ENCODE data around the gene TRPC6. TPM values are rescaled to one million over a fixed set of nuclear protein-coding genes. Genes with fewer than 3 reads are reported as not detected.

The TRPC6 gene
- total RNA-seq: not detected

DNA sequence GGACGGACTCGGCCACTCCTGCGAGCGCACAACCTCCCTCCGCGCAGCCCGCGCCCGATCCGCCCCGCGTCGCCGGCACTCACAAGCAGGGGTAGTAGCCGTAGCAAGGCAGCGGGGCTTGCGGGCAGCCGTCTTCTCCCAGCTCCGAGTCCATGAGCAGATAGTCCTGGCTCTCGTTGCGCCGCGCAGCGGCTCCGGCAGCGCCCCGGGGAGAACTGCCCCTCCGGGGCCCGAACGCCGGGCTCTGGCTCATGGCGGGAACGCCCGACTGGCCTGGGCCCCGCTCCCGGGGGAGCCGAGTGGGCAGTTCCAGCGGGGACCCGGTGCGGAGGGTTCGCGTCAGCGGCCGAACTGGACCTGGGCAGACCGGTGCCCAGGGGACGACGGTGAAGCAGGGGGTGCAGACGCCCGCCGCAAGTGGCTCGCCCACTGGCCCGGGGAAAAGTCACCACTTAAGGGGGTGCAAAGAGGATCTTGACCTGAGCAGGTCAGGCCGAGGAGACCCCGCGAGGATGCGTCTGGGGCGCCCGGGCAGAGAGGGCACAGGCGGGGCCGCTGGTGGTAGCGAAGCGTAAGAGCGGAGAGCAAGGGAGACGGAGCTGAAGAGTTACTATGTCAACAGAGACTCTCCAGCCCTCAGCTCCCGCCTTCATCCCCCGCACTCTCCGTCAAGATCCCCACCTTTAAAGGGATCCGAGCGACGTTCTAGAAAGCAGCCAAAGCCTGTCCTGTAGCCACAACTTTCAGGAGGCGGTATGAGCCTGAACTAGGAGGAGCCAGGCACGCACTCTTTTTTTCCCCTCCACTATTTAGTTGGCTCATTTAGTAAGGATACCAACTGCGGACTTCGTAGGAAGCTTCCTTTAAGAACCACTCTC lies at the start of gene TRPC6:
TSS of gene TRPC6 (minus strand) at position 757 of the 878 bp plus-strand sequence. CDS start at position 253, 504 bp downstream.
- H3K9me3 Mint-ChIP-seq: peaks cover 4% of the 10 kb centered on the region
- ChIA-PET CTCF (no interaction called here), POLR2A (no interaction called here)
- H3K4me1 Mint-ChIP-seq (ENCODE audit: low read depth): no peaks in the 10 kb centered on the region
- no peak for DNase-seq
- H3K27ac Mint-ChIP-seq: no peak within 1 kb of the TSS
- no peak within 1 kb of the TSS for H3K4me3 Mint-ChIP-seq
- intact Hi-C loops (cut with micrococcal nuclease): no loop called here
- H3K36me3 Mint-ChIP-seq: no peaks in the 10 kb centered on the region
- peaks cover 7% of the 10 kb centered on the region for H3K27me3 Mint-ChIP-seq

DNA sequence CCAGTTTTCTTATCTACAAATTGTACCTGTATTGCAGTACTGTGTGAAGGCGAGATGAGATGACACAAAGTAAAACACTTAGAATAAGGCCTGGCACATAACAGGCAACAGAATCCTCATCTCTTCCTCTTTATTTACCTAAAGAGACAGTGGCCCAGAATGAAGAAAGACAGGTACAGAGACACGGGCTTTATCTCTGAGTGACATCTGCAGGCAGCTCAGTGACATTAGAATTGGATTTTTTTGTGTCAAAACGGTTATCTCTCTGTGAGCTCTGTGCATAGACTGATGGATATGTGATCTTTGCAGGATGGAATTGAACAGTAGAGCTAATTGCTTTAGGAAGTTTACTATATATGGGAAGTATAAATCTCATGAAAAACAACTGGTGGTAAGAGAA lies 36.2 kb upstream of the TRPC6 start:
- intact Hi-C loops (cut with micrococcal nuclease): no loop called here
- no peak overlapping the region for H3K4me3 Mint-ChIP-seq

DNA sequence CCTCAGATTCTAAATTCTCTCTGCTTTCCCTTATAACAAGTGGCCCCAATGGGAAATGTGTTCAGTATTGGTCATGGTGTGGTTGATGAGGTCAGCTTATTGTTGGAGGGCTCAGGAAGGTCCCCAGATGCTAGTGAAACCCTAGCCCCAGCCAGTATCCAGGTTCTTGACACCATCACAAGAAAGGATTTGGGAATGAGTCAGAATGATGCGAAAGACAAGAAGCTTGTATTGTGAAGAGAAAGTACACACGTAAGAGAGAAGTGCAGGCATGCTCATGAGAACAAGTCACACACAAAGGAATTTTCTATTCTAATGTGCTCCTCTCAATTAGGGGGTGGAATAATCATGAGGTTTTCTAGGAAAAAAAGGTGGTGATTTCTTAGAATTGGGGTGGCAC lies 34.9 kb upstream of the TRPC6 start:
- CTCF ChIA-PET: no interaction called here
- intact Hi-C loops (cut with micrococcal nuclease): no loop called here
- Mint-ChIP-seq H3K27me3 (no peaks in the 10 kb centered on the region), H3K4me1 (ENCODE audit: low read depth) (no peaks in the 10 kb centered on the region), H3K36me3 (no peaks in the 10 kb centered on the region), H3K27ac (no peak overlapping the region), H3K4me3 (no peak overlapping the region), H3K9me3 (no peaks in the 10 kb centered on the region)
- POLR2A ChIA-PET: no interaction called here
- DNase-seq: no peak

More for the DNA sequence above, 36.2 kb upstream of the TRPC6 start:
- Mint-ChIP-seq H3K4me1 (ENCODE audit: low read depth) (no peaks in the 10 kb centered on the region), H3K36me3 (no peaks in the 10 kb centered on the region), H3K27me3 (no peaks in the 10 kb centered on the region), H3K9me3 (no peaks in the 10 kb centered on the region), H3K27ac (no peak overlapping the region)
- CTCF ChIA-PET: interaction anchor here (0.6 kb wide), 1 partner anchor 227 kb away, joined by 3 read pairs; no protein-coding TSS in a partner anchor
- POLR2A ChIA-PET: no interaction called here
- DNase-seq: no peak

DNA sequence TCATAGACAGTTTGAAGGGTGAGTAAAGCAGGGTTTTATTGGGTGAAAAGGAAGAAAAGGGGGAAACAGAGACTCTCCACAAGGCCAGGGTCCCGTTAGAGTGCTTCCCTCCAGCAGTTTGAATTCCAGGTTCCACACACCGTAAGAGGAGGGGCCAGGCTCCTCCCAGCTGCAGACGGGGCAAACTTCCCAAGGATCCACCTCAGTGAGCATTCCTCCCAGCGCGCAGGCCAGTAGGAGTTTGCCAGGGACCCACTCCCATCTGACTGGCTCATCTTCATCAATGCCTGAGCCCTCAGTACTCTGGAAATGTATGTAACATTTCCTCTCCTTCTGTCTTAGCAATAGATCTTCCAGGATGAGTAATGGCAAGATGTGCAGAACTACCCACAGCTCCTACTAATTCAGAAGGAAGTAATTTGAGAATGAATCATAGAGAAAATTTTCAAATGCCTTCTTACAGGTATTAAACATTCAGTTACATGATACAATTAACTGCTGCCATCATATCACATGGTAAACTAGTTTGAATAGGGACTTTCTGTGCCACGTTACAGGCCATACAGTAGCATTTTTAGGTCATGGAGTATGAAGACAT lies 34.0 kb upstream of the TRPC6 start:
- Mint-ChIP-seq H3K27ac (no peak overlapping the region), H3K36me3 (no peaks in the 10 kb centered on the region), H3K9me3 (no peaks in the 10 kb centered on the region), H3K4me1 (ENCODE audit: low read depth) (no peaks in the 10 kb centered on the region), H3K4me3 (no peak overlapping the region), H3K27me3 (no peaks in the 10 kb centered on the region)
- CTCF ChIA-PET: interaction anchor here (0.7 kb wide), 1 partner anchor 234 kb away, joined by 3 read pairs; no protein-coding TSS in a partner anchor
- no peak for DNase-seq
- intact Hi-C loops (cut with micrococcal nuclease): no loop called here
- POLR2A ChIA-PET: no interaction called here

DNA sequence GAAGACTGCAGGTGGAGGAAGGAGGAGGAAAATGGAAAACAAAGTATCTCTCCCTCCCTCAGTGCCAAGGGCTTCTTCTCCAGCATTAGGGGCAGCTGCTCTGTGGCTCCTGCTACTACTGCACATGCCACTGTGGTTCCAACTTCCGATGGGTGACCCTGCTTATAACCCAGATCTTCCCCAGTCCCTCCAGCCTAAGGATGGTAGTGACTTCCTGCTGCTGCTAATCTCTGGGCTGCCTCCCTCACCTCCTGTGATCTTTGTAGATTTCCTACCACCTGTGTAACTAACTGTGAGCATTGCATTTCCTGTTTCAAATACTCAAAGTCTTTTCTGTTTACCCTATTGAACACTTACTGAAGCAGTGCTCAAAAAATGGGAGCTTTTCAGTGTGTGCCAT lies 28.7 kb upstream of the TRPC6 start:
- no peak for DNase-seq
- Mint-ChIP-seq H3K27me3 (no peaks in the 10 kb centered on the region), H3K36me3 (no peaks in the 10 kb centered on the region), H3K4me3 (no peak overlapping the region), H3K9me3 (no peaks in the 10 kb centered on the region), H3K27ac (no peak overlapping the region), H3K4me1 (ENCODE audit: low read depth) (no peaks in the 10 kb centered on the region)
- POLR2A ChIA-PET: no interaction called here
- CTCF ChIA-PET: no interaction called here
- intact Hi-C loops (cut with micrococcal nuclease): no loop called here

DNA sequence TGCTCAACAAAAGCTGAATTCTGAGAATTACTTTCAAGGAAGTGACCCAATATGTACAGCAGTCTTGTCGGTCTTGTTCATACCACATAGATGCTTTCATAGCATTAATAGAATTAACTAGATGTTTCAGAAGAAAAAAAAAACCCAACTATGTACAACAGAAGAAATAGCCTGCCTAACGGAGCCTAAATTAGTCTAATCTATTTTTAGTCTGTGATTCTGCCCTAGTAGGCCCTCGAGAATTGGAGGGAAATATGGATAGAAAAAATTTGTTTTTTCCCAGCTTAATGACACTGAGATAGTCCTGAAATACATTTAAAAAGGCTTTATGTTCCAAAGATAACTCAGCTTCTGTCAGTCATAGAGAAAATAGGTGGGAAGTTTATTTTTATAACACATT lies 17.1 kb upstream of the TRPC6 start:
- no peak overlapping the region for H3K4me3 Mint-ChIP-seq
- H3K27ac Mint-ChIP-seq: no peak overlapping the region
- ChIA-PET POLR2A (no interaction called here), CTCF (no interaction called here)
- H3K4me1 Mint-ChIP-seq (ENCODE audit: low read depth): no peaks in the 10 kb centered on the region
- H3K27me3 Mint-ChIP-seq: no peaks in the 10 kb centered on the region
- no peaks in the 10 kb centered on the region for H3K36me3 Mint-ChIP-seq
- intact Hi-C loops (cut with micrococcal nuclease): no loop called here
- no peaks in the 10 kb centered on the region for H3K9me3 Mint-ChIP-seq
- no peak for DNase-seq

DNA sequence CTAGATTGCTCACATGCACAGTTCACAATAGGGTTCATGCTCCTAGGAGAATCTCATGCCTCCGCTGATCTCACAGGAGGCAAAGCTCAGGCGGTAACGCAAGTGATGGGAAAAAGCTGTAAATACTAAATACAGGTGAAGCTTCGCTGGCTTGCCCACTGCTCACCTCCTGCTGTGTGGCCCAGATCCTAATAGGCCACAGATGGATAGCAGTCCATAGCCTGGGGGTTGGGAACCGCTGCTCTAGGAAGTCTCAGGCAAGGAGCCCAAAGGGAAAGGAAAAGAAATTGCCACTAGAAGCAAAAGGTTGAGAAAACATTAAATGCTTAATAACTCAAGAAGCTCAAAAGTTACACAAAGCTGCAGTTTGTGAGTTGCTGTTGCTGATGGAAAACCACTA lies 3.2 kb upstream of the TRPC6 start:
- Mint-ChIP-seq H3K9me3 (no peaks in the 10 kb centered on the region), H3K36me3 (no peaks in the 10 kb centered on the region), H3K27ac (no peak overlapping the region), H3K27me3 (peaks cover 7% of the 10 kb centered on the region), H3K4me1 (ENCODE audit: low read depth) (no peaks in the 10 kb centered on the region), H3K4me3 (no peak overlapping the region)
- intact Hi-C loops (cut with micrococcal nuclease): no loop called here
- CTCF ChIA-PET: no interaction called here
- POLR2A ChIA-PET: no interaction called here
- DNase-seq: no peak

DNA sequence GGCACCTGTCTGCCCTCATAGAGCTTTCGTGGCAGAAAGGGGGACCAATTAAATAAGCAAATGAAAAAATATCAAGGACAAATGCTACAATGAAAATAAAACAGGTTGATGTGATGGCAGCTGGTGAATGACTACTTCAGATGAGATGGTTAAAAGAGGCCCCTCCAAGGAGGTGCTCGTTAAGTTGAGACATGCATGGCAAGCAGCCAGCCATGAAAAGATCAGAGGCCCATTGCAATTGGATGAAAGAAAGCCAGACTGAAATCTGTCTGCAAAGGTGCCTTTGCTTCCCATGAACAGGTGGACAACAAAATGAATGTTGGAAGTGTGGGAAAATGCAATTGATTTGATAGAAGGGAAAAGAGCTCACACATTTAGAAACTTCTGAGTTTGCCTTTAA lies 848 bp upstream of the TRPC6 start:
- Mint-ChIP-seq H3K27me3 (peaks cover 7% of the 10 kb centered on the region), H3K36me3 (no peaks in the 10 kb centered on the region), H3K9me3 (peaks cover 3% of the 10 kb centered on the region), H3K4me1 (ENCODE audit: low read depth) (no peaks in the 10 kb centered on the region), H3K27ac (no peak overlapping the region), H3K4me3 (no peak overlapping the region)
- ChIA-PET POLR2A (no interaction called here), CTCF (no interaction called here)
- intact Hi-C loops (cut with micrococcal nuclease): no loop called here
- DNase-seq: no peak

DNA sequence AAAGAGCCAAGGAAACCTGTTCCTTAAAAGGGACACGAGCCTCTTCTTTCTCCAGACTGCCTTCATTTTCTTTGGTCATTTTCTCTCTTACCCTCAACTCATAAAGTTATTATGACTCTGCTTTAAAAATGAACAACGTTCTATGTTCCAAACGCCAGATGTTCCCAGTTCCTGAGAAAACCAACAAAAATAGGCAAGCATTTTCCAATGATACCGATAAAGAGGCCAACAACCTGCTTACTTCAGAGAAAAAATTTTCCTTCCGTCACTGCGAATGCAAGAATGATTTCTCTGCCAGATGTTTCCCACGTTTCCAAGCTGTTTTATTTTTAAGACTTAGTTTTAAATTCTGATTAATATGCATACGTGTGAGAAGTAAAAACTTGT lies 315 bp upstream of the TRPC6 start:
- DNase-seq: no peak
- intact Hi-C loops (cut with micrococcal nuclease): no loop called here
- POLR2A ChIA-PET: no interaction called here
- Mint-ChIP-seq H3K27ac (no peak overlapping the region), H3K9me3 (peaks cover 4% of the 10 kb centered on the region), H3K36me3 (no peaks in the 10 kb centered on the region), H3K4me3 (no peak overlapping the region), H3K4me1 (ENCODE audit: low read depth) (no peaks in the 10 kb centered on the region), H3K27me3 (peaks cover 7% of the 10 kb centered on the region)
- CTCF ChIA-PET: no interaction called here

DNA sequence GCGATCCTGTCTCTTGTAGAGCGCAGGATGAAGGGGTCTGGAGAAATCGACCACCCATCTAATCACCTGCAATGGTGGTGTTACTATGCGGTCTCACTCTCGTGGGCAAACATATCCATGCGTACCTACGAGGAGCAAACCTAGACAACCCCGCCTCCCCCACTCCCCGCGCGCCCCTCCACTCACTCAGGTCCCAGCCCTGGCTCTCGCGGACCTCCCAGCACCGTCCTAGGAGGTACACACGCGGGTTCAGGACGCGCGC lies 887 bp downstream of the TRPC6 start:
- intact Hi-C loops (cut with micrococcal nuclease): no loop called here
- H3K4me3 Mint-ChIP-seq: no peak overlapping the region
- no peaks in the 10 kb centered on the region for H3K36me3 Mint-ChIP-seq
- peaks cover 4% of the 10 kb centered on the region for H3K9me3 Mint-ChIP-seq
- no peak for DNase-seq
- ChIA-PET POLR2A (no interaction called here), CTCF (no interaction called here)
- H3K27ac Mint-ChIP-seq: no peak overlapping the region
- peaks cover 7% of the 10 kb centered on the region for H3K27me3 Mint-ChIP-seq
- H3K4me1 Mint-ChIP-seq (ENCODE audit: low read depth): no peaks in the 10 kb centered on the region

DNA sequence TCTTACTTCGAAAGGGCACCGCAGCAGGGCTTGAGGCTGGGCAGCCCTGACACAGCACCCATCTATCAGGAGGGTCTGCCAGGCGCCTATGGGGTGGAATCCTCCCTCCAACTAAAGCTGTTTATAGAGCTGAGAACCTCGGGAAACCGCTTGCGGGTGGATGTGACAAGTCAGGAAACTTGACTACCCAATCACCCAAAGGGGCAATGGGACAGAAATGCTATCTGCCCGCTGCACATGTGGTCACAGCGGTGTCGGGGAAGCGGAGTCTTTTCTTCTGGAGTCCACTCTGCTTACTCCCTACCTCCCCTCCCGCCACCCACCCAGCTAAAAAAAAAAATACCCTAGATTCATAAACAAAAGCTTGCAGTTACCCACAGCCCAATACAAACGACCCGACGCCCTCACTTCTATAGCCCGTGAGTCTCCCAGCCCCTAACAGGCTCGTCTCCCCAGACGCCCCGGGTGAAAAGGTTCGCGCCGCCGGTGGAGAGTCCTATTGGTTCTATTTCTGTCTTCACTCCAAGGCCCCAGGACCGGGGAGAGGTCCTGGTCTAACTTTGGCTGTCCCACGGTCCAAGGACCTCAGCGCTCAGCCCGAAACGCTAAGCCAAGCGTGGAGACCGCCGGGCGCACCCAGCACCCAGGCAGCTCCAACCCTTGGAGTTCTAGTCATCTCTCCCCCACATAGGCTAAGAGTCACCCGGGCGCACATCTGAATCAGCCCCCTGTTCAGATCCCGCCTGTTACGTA lies 1.4 kb downstream of the TRPC6 start:
- no peak overlapping the region for H3K4me3 Mint-ChIP-seq
- no peak overlapping the region for H3K27ac Mint-ChIP-seq
- peaks cover 4% of the 10 kb centered on the region for H3K9me3 Mint-ChIP-seq
- no peaks in the 10 kb centered on the region for H3K4me1 Mint-ChIP-seq (ENCODE audit: low read depth)
- H3K36me3 Mint-ChIP-seq: no peaks in the 10 kb centered on the region
- no peak for DNase-seq
- peaks cover 7% of the 10 kb centered on the region for H3K27me3 Mint-ChIP-seq
- intact Hi-C loops (cut with micrococcal nuclease): no loop called here
- ChIA-PET CTCF (no interaction called here), POLR2A (no interaction called here)

DNA sequence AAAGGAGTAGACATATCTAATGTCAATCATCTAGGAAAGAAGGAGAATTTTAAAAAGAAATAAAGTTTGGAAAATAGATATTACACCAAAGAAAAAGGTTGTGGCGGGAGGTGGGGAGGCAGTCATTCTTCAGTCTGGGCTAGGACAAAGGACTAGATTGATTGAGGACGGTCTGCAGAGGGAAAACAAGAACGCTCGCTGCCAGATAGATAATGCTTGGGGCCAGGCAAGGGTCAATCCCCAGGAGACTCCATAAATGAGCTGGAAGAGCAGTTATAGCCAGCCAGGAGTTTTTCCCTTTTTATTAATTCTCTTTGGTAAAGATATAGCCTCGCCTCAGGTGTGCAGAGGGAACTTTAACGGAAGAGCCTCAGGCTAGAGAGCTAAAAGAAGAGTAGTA lies 6.3 kb downstream of the TRPC6 start:
- ChIA-PET POLR2A (no interaction called here), CTCF (no interaction called here)
- no peaks in the 10 kb centered on the region for H3K36me3 Mint-ChIP-seq
- no peaks in the 10 kb centered on the region for H3K4me1 Mint-ChIP-seq (ENCODE audit: low read depth)
- no peak overlapping the region for H3K4me3 Mint-ChIP-seq
- no peak overlapping the region for H3K27ac Mint-ChIP-seq
- H3K27me3 Mint-ChIP-seq: peaks cover 3% of the 10 kb centered on the region
- H3K9me3 Mint-ChIP-seq: peaks cover 16% of the 10 kb centered on the region
- intact Hi-C loops (cut with micrococcal nuclease): no loop called here
- DNase-seq: no peak

DNA sequence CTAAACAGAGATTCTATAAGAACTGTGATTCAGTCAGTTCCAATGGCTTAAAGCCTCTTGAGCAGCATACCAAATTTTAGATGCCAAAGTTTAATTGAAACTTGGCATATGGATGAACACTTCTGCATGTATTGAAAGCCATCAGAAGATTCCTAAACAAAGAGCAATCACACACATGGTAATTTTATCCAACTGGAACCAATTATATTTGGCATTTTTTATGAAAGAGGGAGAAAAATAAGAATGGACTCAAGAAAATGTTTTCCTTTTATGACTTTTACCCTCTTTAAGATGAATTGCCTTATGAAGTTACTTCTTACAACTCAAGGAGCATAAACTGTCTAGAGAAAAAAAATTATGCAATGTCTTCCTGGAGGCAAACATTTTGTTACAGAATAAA lies 7.4 kb downstream of the TRPC6 start:
- peaks cover 21% of the 10 kb centered on the region for H3K9me3 Mint-ChIP-seq
- ChIA-PET CTCF (no interaction called here), POLR2A (no interaction called here)
- H3K4me1 Mint-ChIP-seq (ENCODE audit: low read depth): no peaks in the 10 kb centered on the region
- intact Hi-C loops (cut with micrococcal nuclease): no loop called here
- H3K36me3 Mint-ChIP-seq: no peaks in the 10 kb centered on the region
- no peak for DNase-seq
- H3K27me3 Mint-ChIP-seq: no peaks in the 10 kb centered on the region
- no peak overlapping the region for H3K4me3 Mint-ChIP-seq
- H3K27ac Mint-ChIP-seq: no peak overlapping the region

All from activated CD4-positive, alpha-beta memory T cell treated with anti-CD3 and anti-CD28 coated beads for 36 hours (primary cell).